NCI-H345 treated with DMSO at 0.1 percent for 48 hours (cell line): ENCODE measurements around the gene NR4A2.
"Not testable (repeated sequence)": the region's sequence is repeated elsewhere in the genome, so short reads cannot be mapped to it uniquely, and the experiment has no call there.

Experiments
- DNase-seq: peaks from one replicate; lab custom pipeline; 2025; ENCODE audit not compliant: unreplicated experiment; lab: John Stamatoyannopoulos, UW

NR4A2 gene

GRCh38 chr2:156322686-156323231 lies 9.8 kb downstream of the NR4A2 start:
- no peak for DNase-seq

DNA sequence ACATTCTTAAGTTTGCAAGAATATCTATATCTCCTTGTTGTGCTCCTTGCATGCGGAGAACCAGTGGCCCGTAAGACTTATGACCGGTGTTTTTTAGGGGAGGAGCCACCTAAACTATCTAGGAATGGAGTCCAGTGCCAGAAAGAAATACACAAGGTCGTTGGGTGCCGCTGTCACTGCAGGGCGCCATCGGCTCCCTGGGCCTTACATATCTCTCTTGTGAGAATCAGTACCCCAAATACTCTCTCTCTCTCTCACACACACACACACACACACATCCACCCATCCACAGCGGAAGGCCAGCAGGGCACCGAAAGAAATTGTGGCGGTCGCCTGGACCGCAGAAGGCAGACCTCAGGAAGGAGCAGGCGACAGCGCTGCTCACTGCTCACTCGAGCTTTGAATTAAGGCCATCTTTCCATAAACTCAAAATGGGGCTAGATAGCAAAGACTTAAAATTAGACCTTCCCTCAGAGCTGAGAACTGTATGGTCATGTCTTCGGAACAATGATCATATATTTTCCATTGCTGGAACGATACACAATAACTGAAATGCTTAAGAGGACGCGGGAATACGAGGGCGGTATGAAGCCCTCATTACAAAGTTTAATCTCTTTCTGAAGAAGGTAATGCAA lies 10.4 kb downstream of the NR4A2 start:
- no peak for DNase-seq

- DNase-seq, result no peak
Observed at GRCh38 chr2:156321243-156321904, 11.1 kb downstream of the NR4A2 start.

DNA sequence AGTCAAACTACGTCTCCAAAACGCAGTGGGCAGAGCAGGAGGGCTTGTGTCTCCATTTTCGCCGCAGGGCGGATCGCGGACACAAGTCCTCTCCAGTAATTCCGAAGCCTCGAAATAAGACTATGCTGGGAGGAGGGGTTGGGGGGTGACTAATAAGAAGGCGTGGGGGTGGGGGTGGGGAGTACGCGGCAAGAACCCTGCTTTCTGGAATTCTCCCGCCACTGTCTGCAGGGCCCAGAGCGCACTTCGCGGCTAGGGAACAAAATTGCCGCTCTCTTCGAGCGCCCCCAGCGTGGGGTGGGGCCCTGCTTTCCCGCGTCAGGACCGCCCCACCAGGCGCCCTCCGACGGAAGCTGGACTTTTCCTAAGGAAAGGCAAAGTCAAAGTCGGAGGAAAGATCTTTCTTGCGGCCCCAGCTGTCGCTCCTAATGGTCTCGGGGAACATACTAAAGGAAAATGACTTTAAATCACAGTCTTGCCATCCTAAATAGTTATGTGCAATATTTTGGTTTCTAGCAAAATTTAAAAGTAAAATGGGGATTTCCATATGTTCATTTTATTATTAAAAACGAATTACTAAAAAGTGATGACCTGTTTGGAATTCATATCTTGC lies 11.9 kb downstream of the NR4A2 start:
- DNase-seq, result no peak

DNA sequence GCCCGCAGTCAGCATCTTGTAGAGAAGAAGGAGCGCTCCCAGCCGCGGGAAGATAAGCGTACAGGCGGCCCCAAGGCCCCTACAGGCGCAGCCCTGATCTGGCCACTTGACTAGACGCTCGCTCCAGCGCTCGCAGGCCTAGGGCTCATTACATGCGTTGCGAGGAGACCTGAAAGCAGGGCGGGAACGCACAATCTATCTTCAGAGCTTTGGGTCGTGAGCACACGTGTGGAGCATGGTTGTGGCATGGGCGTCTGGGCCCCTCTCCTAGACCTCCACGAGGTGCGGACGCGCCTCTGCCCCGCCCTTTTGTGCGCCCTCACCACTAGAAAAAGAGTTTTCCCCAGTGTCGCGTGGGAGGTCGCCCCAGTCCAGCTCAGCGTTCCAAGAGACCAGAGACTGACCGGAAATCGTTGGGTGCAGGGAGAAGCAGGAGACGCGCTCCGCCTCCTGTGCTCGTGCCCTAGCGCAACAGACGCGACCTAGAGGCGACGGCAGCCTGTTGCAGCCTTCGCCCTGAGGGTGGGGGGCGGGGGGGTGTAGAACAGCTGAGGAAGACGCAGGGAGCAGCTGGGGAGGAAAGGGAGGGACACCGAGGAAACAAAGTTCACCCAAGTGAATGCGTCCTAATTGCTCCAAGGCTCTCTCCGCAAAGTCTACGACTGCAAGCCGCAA lies 12.6 kb downstream of the NR4A2 start:
- no peak for DNase-seq

- DNase-seq, result no peak
Observed at GRCh38 chr2:156317631-156318030, 14.9 kb downstream of the NR4A2 start.

DNA sequence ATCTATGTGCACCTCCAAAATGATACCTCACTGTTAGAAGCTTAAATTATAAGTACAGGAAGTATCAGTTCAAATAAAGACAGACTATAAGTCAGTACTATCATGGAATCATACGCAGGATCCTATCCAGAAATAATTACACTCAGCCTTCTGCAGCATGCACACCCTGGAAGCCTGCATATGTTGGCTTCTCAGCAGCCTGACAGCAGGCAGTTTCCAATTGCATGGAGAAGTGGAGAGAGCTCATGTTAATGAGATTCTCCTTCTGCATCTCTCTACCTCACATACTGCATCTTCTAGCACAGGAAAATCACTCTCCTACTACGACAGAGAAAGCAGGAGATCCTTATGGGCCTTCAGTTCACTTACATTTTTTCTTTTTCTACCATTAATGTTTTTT lies 20.5 kb downstream of the NR4A2 start:
- DNase-seq, result no peak

- no peak for DNase-seq
Observed at GRCh38 chr2:156310773-156311172, 21.7 kb downstream of the NR4A2 start.

GRCh38 chr2:156309917-156310316 lies 22.6 kb downstream of the NR4A2 start:
- no peak for DNase-seq

DNA sequence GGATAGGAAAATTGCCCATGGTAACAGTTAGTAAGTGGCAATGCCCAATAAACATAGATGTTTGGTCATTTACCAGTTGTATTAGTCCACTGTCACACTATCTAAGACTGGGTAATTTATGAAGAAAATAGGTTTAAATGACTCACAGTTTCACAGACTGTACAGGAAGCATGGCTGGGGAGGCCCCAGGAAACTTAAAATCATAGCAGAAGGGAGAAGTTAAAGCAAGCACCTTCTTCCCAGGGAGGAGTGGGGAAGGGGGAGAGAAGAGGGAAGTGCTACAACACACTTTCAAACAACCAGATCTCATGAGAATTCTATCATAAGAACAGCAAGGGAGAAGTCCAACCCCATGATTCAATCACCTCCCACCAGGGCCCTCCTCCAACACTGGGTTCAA lies 23.4 kb downstream of the NR4A2 start:
- no peak for DNase-seq

DNA sequence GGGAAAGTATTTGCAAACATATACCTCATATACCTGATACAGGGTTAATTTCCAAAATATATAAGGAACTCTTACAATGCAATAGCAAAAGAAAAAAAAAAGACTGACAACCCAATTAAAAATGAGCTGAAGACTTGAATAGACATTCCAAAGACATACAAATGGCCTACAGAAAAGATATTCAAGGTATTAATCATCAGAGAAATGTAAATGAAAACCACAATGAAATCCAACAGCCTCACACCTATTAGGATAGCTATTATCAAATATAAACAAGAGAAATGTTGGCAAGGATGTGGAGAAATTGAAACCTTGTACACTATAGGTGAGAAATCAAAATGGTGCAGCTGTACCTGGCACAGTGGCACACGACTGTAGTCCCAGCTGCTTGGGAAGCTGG lies 25.7 kb downstream of the NR4A2 start:
- no peak for DNase-seq

GRCh38 chr2:156305121-156305520 lies 27.4 kb downstream of the NR4A2 start:
- DNase-seq, result no peak

DNA sequence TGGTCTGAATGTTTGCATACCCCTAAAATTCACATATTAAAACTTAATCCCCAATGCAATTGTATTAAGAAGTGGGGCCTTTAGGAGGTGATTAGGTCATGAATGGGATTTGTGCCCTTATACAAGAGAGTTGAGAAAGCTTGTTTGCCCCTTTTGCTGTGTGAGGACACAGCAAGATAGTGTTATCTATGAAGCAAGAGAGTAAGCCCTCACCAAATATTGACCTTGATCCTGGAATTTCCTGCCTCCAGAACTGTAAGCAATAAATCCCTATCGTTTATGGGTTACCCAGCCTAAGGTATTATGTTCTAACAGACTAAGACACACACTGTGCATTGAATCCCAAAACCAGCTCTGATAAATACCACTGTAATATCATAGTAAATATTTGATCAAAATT lies 32.2 kb downstream of the NR4A2 start:
- DNase-seq, result no peak

DNA sequence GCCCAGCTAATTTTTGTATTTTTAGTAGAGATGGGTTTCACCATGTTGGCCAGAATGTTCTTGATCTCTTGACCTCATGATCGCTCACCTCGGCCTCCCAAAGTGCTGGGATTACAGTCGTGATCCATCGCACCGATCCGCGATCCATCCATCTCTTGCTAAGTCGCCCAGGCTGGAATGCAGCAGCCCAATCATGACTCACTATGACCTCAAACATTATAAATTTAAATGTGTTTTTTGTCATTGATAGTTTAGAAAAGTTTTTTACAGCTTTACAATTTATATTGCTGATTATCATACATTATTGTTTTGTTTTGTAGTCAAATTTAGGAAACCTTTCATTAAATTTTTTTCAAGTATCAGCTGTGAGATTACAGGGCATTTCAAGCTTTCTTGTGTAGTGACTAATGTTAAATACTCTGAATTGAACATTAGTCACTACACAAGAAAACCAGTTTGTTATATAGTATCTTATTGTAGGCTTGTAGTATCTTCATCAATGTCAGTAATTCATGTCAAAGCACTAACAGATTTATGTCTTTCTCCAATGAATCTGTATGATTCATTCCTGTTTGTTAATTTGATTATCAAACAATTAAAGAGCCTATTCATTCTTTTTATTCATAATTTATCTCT lies 37.5 kb downstream of the NR4A2 start:
- DNase-seq, result no peak

GRCh38 chr2:156293382-156293781 lies 39.1 kb downstream of the NR4A2 start:
- not testable (repeated sequence) for DNase-seq

- no peak for DNase-seq
Observed at GRCh38 chr2:156279446-156280150, 52.9 kb downstream of the NR4A2 start.
